Measurements from ENCODE around the gene ELF2.

- no peak for TF ChIP-seq FOXM1 (IDR thresholded peaks at IDR 0.05; ENCODE audit: low read depth)
- no peak for TF ChIP-seq MAX (IDR thresholded peaks at IDR 0.05; ENCODE audit: low read depth)
- no peak for TF ChIP-seq TCF12 (IDR thresholded peaks at IDR 0.05)
- TF ChIP-seq, protein P1, sequence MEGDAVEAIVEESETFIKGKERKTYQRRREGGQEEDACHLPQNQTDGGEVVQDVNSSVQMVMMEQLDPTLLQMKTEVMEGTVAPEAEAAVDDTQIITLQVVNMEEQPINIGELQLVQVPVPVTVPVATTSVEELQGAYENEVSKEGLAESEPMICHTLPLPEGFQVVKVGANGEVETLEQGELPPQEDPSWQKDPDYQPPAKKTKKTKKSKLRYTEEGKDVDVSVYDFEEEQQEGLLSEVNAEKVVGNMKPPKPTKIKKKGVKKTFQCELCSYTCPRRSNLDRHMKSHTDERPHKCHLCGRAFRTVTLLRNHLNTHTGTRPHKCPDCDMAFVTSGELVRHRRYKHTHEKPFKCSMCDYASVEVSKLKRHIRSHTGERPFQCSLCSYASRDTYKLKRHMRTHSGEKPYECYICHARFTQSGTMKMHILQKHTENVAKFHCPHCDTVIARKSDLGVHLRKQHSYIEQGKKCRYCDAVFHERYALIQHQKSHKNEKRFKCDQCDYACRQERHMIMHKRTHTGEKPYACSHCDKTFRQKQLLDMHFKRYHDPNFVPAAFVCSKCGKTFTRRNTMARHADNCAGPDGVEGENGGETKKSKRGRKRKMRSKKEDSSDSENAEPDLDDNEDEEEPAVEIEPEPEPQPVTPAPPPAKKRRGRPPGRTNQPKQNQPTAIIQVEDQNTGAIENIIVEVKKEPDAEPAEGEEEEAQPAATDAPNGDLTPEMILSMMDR (IDR thresholded peaks at IDR 0.05): no peak
- no peak for TF ChIP-seq SIN3A (IDR thresholded peaks at IDR 0.05; ENCODE audit: borderline replicate concordance, low read depth, low read length)
- TF ChIP-seq ZBTB33 (IDR thresholded peaks at IDR 0.05; ENCODE audit: borderline replicate concordance, low read depth): no peak
- TF ChIP-seq POLR2AphosphoS5 (IDR thresholded peaks at IDR 0.05; ENCODE audit: low read depth, low read length): no peak
- no peak for TF ChIP-seq JUND (IDR thresholded peaks at IDR 0.05)
These were observed 151.2 kb downstream of the ELF2 start for GRCh38 chr4:139025841-139026240.
